Panc1 (cell line): ENCODE data around the gene CPNE7. TPM values are rescaled to one million over a fixed set of nuclear protein-coding genes. Genes with fewer than 3 reads are reported as not detected.

Experiments used
- ATAC-seq: fragments of 200-7000 bp; cut with Tn5 transposase; 2 replicates; pipeline ENCODE4 v1.9.1; 2020; ENCODE audit warnings: mild to moderate bottlenecking, moderate library complexity
- BruUV-seq: library from RNA; stranded (reverse); fragments of 400-500 nt; replicated peaks from 2 replicates; lab custom pipeline; 2021; lab: Mats Ljungman, UMichigan
- CTCF ChIA-PET: fragments of 300-600 bp; sonication (Branson Sonifier 250); formaldehyde crosslinking; loops from one replicate; lab custom pipeline; 2022; ENCODE audit warnings: antibody characterized with exemption; lab: Charles Lee
- POLR2A ChIA-PET: fragments of 300-600 bp; sonication (Branson Sonifier 250); formaldehyde crosslinking; loops from one replicate; lab custom pipeline; 2022; ENCODE audit warnings: antibody characterized with exemption; lab: Charles Lee
- DNase-seq: peaks from one replicate; pipeline ENCODE4 v3.0.0-alpha.2; 2010; ENCODE audit warnings: low read depth, low spot score
- H3K27ac ChIP-seq: 2 replicates; pipeline ENCODE4 v1.5.1; 2011; ENCODE audit warnings: mild to moderate bottlenecking, low read length, inconsistent platforms
- H3K27me3 ChIP-seq: fragments of 200-500 bp; sonication (Bioruptor generic); 2 replicates; pipeline ENCODE4 v1.6.0; 2014; ENCODE audit warnings: low read length, inconsistent platforms; ENCODE audit not compliant: control insufficient read depth, insufficient read depth
- H3K36me3 ChIP-seq: fragments of 200-500 bp; sonication (Bioruptor generic); 2 replicates; pipeline ENCODE4 v1.5.1; 2014; ENCODE audit warnings: inconsistent platforms, mild to moderate bottlenecking, low read length, moderate library complexity; ENCODE audit not compliant: control insufficient read depth, insufficient read depth
- H3K4me1 ChIP-seq: 2 replicates; pipeline ENCODE4 v1.5.1; 2011; ENCODE audit warnings: inconsistent platforms, mild to moderate bottlenecking, low read length, moderate library complexity; ENCODE audit not compliant: control insufficient read depth, insufficient read depth
- H3K4me3 ChIP-seq, 2 experiments: 2 replicates each; pipeline ENCODE4 v1.5.1; 2011 to 2012; ENCODE audit warnings: low read depth in 2 of 2, low read length in 2 of 2, mild to moderate bottlenecking in 2 of 2, inconsistent platforms in 1 of 2, moderate library complexity in 1 of 2
- H3K9me3 ChIP-seq: fragments of 200-500 bp; sonication (Bioruptor generic); 2 replicates; pipeline ENCODE4 v1.5.1; 2014; ENCODE audit warnings: low read depth, mild to moderate bottlenecking, inconsistent platforms, low read length, moderate library complexity; ENCODE audit not compliant: control insufficient read depth, insufficient read depth
- POLR2AphosphoS5 ChIP-seq: IDR thresholded peaks from 2 replicates; pipeline ENCODE4 v1.6.1; 2012; ENCODE audit warnings: mild to moderate bottlenecking, low read depth, low read length, moderate library complexity
- SIN3A ChIP-seq: IDR thresholded peaks from 2 replicates; pipeline ENCODE4 v1.6.1; 2012; ENCODE audit warnings: low read depth, mild to moderate bottlenecking, low read length, moderate library complexity, borderline replicate concordance; ENCODE audit not compliant: insufficient read depth
- TCF7L2 ChIP-seq: IDR thresholded peaks from 2 replicates; pipeline ENCODE4 v1.6.1; 2011; ENCODE audit warnings: mild to moderate bottlenecking, low read depth, low read length, inconsistent platforms
- in situ Hi-C: cut with HindIII; loops from 2 replicates; pipeline ENCODE4 v1.10.0; 2016; ENCODE audit warnings: low sequenced_read_pairs, low pct_unique_long_range_greater_than_20kb
- intact Hi-C: fragments of 100-400 bp; cut with micrococcal nuclease; formaldehyde crosslinking; loops from one replicate; pipeline ENCODE4 v1.10.0; 2022; ENCODE audit not compliant: unreplicated experiment
- total RNA-seq: library from RNA; stranded (reverse); gene quantifications from one replicate; pipeline ENCODE4 v1.2.1, GENCODE V29; 2021; ENCODE audit not compliant: unreplicated experiment
- TF ChIP-seq, protein P1 (sequence below): fragments of 450-650 bp; IDR thresholded peaks from 2 replicates; pipeline ENCODE4 v1.5.1; 2017; ENCODE audit warnings: mild to moderate bottlenecking
- TF ChIP-seq, protein P2 (sequence below), 2 experiments: IDR thresholded peaks; 2 replicates each; pipeline ENCODE4 v1.6.1; 2011 to 2012; ENCODE audit warnings: low read depth in 2 of 2, control low read depth in 1 of 2, low read length in 1 of 2, mild to moderate bottlenecking in 1 of 2, moderate library complexity in 1 of 2; ENCODE audit not compliant: insufficient read depth in 1 of 2

The CPNE7 gene
- total RNA-seq, 1 experiment from 2014 or later: 32.7 TPM

DNA sequence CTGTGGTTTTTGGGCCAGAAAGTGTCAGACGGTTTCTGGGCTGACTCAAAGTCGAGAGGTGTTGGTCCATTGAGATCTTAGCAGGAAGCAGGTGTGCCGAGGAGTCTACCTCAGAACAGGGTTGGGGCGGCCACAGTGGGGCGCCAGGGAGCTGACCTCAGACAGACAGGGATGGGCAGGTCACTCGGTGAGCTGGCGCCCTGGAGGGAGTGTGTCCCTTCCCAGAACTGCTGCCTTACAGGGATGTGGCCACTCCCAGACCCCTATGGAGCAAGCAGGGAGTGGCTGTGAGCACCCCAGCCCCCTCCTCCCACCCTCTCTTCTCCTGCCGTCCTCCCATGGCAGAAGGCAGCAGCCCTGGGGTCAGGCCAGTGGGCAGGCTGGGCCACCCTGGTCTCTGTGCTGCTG lies 23.9 kb downstream of the CPNE7 start:
- TF ChIP-seq, protein P1, sequence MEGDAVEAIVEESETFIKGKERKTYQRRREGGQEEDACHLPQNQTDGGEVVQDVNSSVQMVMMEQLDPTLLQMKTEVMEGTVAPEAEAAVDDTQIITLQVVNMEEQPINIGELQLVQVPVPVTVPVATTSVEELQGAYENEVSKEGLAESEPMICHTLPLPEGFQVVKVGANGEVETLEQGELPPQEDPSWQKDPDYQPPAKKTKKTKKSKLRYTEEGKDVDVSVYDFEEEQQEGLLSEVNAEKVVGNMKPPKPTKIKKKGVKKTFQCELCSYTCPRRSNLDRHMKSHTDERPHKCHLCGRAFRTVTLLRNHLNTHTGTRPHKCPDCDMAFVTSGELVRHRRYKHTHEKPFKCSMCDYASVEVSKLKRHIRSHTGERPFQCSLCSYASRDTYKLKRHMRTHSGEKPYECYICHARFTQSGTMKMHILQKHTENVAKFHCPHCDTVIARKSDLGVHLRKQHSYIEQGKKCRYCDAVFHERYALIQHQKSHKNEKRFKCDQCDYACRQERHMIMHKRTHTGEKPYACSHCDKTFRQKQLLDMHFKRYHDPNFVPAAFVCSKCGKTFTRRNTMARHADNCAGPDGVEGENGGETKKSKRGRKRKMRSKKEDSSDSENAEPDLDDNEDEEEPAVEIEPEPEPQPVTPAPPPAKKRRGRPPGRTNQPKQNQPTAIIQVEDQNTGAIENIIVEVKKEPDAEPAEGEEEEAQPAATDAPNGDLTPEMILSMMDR: peak; percentile 75; the same call in 1 of the 2 replicates
- TF ChIP-seq, protein P2, sequence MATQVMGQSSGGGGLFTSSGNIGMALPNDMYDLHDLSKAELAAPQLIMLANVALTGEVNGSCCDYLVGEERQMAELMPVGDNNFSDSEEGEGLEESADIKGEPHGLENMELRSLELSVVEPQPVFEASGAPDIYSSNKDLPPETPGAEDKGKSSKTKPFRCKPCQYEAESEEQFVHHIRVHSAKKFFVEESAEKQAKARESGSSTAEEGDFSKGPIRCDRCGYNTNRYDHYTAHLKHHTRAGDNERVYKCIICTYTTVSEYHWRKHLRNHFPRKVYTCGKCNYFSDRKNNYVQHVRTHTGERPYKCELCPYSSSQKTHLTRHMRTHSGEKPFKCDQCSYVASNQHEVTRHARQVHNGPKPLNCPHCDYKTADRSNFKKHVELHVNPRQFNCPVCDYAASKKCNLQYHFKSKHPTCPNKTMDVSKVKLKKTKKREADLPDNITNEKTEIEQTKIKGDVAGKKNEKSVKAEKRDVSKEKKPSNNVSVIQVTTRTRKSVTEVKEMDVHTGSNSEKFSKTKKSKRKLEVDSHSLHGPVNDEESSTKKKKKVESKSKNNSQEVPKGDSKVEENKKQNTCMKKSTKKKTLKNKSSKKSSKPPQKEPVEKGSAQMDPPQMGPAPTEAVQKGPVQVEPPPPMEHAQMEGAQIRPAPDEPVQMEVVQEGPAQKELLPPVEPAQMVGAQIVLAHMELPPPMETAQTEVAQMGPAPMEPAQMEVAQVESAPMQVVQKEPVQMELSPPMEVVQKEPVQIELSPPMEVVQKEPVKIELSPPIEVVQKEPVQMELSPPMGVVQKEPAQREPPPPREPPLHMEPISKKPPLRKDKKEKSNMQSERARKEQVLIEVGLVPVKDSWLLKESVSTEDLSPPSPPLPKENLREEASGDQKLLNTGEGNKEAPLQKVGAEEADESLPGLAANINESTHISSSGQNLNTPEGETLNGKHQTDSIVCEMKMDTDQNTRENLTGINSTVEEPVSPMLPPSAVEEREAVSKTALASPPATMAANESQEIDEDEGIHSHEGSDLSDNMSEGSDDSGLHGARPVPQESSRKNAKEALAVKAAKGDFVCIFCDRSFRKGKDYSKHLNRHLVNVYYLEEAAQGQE (IDR thresholded peaks at IDR 0.05; ENCODE audit: insufficient read depth in 1 of 2, low read depth in 2 of 2, low read length in 1 of 2): no peak
- peaks cover 6% of the 10 kb centered on the region for H3K4me1 ChIP-seq
- H3K27ac ChIP-seq: no peak overlapping the region
- ChIA-PET CTCF (no interaction called here), POLR2A (no interaction called here)
- no peaks in the 10 kb centered on the region for H3K27me3 ChIP-seq
- intact Hi-C loops: no loop called here
- DNase-seq (no peak), ATAC-seq (peak; percentile 56)
- no peaks in the 10 kb centered on the region for H3K36me3 ChIP-seq
- in situ Hi-C loops: no loop called here
- BruUV-seq: no TSS peak
- no peaks in the 10 kb centered on the region for H3K9me3 ChIP-seq
- H3K4me3 ChIP-seq: no peak overlapping the region

DNA sequence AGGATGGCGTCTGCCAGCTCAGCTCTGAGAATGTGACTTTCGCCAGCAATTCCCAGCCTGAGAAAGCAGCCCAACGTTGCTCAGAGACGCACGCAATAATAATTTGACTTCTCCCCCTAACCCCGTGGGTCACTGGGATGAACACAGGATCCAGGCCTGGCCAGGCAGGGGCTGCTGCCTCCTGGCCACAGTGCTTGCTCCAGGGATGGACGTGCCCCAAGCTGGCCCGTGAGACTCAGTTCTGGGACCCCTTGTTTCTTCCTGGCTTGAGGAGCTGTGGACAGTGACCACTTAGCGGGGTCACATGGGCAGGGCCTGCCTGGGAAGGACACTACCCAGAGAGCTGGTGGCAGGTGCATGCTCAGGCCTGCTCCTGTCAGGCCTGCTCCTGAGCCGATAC lies 24.3 kb downstream of the CPNE7 start:
- TF ChIP-seq POLR2AphosphoS5 (no peak), SIN3A (no peak), TCF7L2 (no peak)
- TF ChIP-seq, protein P2 (IDR thresholded peaks at IDR 0.05; ENCODE audit: insufficient read depth in 1 of 2, low read depth in 2 of 2, low read length in 1 of 2): no peak
- TF ChIP-seq, protein P1: no peak
- H3K9me3 ChIP-seq: no peaks in the 10 kb centered on the region
- in situ Hi-C loops (no loop called here), intact Hi-C loops (loop anchor here (5.0 kb wide), 1 partner anchor 42 kb away; no protein-coding TSS in a partner anchor)
- ChIA-PET CTCF (no interaction called here), POLR2A (no interaction called here)
- no peaks in the 10 kb centered on the region for H3K27me3 ChIP-seq
- no peak overlapping the region for H3K4me3 ChIP-seq
- H3K4me1 ChIP-seq: peaks cover 6% of the 10 kb centered on the region
- H3K27ac ChIP-seq: no peak overlapping the region
- DNase-seq (no peak), ATAC-seq (no peak)
- no peaks in the 10 kb centered on the region for H3K36me3 ChIP-seq
- no TSS peak for BruUV-seq
